NCI-H1417 (cell line): ENCODE measurements around the gene IL6R.

Source experiments
- DNase-seq, 3 experiments: peaks; one replicate each; lab custom pipeline; 2025; lab: John Stamatoyannopoulos, UW

The IL6R gene

GRCh38 chr1:154453574-154454352 lies 48.6 kb downstream of the IL6R start:
- DNase-seq: no peak

GRCh38 chr1:154454386-154455120 lies 49.4 kb downstream of the IL6R start:
- peak in 1 of 3 experiments; percentile 95 for DNase-seq

GRCh38 chr1:154456631-154457030 lies 51.5 kb downstream of the IL6R start:
- no peak for DNase-seq

- DNase-seq: no peak
Measured at GRCh38 chr1:154459080-154459479, 53.9 kb downstream of the IL6R start.

- DNase-seq: no peak
Measured at GRCh38 chr1:154460695-154461260, 55.6 kb downstream of the IL6R start.

- DNase-seq: no peak
Measured at GRCh38 chr1:154463512-154463990, 58.4 kb downstream of the IL6R start.

- no peak for DNase-seq
Measured at GRCh38 chr1:154465621-154466195, 60.6 kb downstream of the IL6R start.

GRCh38 chr1:154466206-154466605 lies 61.1 kb downstream of the IL6R start:
- no peak for DNase-seq

- no peak for DNase-seq
Measured at GRCh38 chr1:154466921-154467417, 61.8 kb downstream of the IL6R start.

GRCh38 chr1:154467434-154468102 lies 62.4 kb downstream of the IL6R start:
- DNase-seq: no peak

- no peak for DNase-seq
Measured at GRCh38 chr1:154468535-154469250, 63.5 kb downstream of the IL6R start.

GRCh38 chr1:154469844-154470560 lies 64.9 kb downstream of the IL6R start:
- peak; percentile 30 to 51 (median 31) for DNase-seq

GRCh38 chr1:154471304-154471703 lies 66.2 kb downstream of the IL6R start:
- DNase-seq: no peak

GRCh38 chr1:154474802-154475201 lies 69.7 kb downstream of the IL6R start:
- no peak for DNase-seq

GRCh38 chr1:154476791-154477190 lies 71.6 kb downstream of the IL6R start:
- no peak for DNase-seq

- no peak for DNase-seq
Measured at GRCh38 chr1:154478013-154478412, 72.9 kb downstream of the IL6R start.

GRCh38 chr1:154478639-154479038 lies 73.5 kb downstream of the IL6R start:
- DNase-seq: no peak

GRCh38 chr1:154479764-154480421 lies 74.8 kb downstream of the IL6R start:
- peak; percentile 80 to 95 (median 94) for DNase-seq

GRCh38 chr1:154481053-154481452 lies 75.9 kb downstream of the IL6R start:
- peak in 2 of 3 experiments; percentile 45 to 84 for DNase-seq
